ENCODE data around the gene SCAND1. TPM values are rescaled to one million over a fixed set of nuclear protein-coding genes. Genes with fewer than 3 reads are reported as not detected.

SCAND1 gene
- total and polyA plus RNA-seq, 9 of the 15 experiments (the other 6 are each of a cell fraction or from before 2014, with no cell fraction given), result 0.08 to 94.0 (median 5.8) TPM

GRCh38 chr20:35918021-35918420 lies 36.3 kb downstream of the SCAND1 start:
- ATAC-seq (no peak), DNase-seq (ENCODE audit: extremely low read depth in 1 of 4, low spot score in 3 of 4) (no peak), FAIRE-seq (no peak)
- CTCF ChIA-PET (ENCODE audit: low intra/inter-chr PET ratio), result no interaction called here
- H3K4me2 ChIP-seq (ENCODE audit: insufficient read depth, low read length), result no peak overlapping the region
- H3K9ac ChIP-seq (ENCODE audit: insufficient read depth in 1 of 2, low read depth in 2 of 2, low read length in 2 of 2), result no peak overlapping the region; a peak in 1 of 4 replicates
- no peaks in the 10 kb centered on the region for H3K9me3 ChIP-seq (replicated peaks; ENCODE audit: control insufficient read depth, insufficient read depth, low read depth, low read length)
- H3K9me1 ChIP-seq (ENCODE audit: control insufficient read depth, insufficient read depth, low read length), result no peaks in the 10 kb centered on the region
- 87% methylated on average over 1 of the region's 1 CpG for WGBS (ENCODE audit: insufficient coverage, low coverage, missing lambda C conversion rate)
- no peak overlapping the region for H3K4me3 ChIP-seq
- H3K27ac ChIP-seq (ENCODE audit: extremely low read depth, low read depth, low read length), result no peak overlapping the region
- in situ Hi-C loops (cut with MboI) (no loop called here), intact Hi-C loops (cut with micrococcal nuclease) (no loop called here)
- peaks cover 66% of the 10 kb centered on the region for H3K36me3 ChIP-seq (ENCODE audit: control insufficient read depth, insufficient read depth, low read length)
- no TSS peak for BruUV-seq (replicated peaks)
- no peaks in the 10 kb centered on the region for H3K27me3 ChIP-seq (ENCODE audit: control insufficient read depth in 2 of 2, insufficient read depth in 2 of 2, low read length in 2 of 2)
- POLR2A ChIA-PET, result interaction anchor here (0.6 kb wide), 1 partner anchor 138 kb away, joined by 3 read pairs; no protein-coding TSS in a partner anchor
- H3K4me1 ChIP-seq (replicated peaks in 1 of 2; ENCODE audit: control insufficient read depth in 2 of 2, insufficient read depth in 2 of 2, low read length in 2 of 2), result no peaks in the 10 kb centered on the region
- no peaks in the 10 kb centered on the region for H4K20me1 ChIP-seq (replicated peaks; ENCODE audit: control insufficient read depth, insufficient read depth, low read length)
- no peak for TF ChIP-seq RBM15 (IDR thresholded peaks at IDR 0.05; ENCODE audit: insufficient read depth, low read length)
- TF ChIP-seq MYNN (IDR thresholded peaks at IDR 0.05), result no peak
- no peak for TF ChIP-seq MYNN (CRISPR knock-in tag; IDR thresholded peaks at IDR 0.05)
- TF ChIP-seq GABPB2 (CRISPR knock-in tag; conservative IDR thresholded peaks at IDR 0.05), result no peak
- no peak for TF ChIP-seq DLX4 (CRISPR knock-in tag; IDR thresholded peaks at IDR 0.05)
- TF ChIP-seq ETV1 (tag; conservative IDR thresholded peaks at IDR 0.05; ENCODE audit: low read depth), result no peak
- TF ChIP-seq, protein P1, sequence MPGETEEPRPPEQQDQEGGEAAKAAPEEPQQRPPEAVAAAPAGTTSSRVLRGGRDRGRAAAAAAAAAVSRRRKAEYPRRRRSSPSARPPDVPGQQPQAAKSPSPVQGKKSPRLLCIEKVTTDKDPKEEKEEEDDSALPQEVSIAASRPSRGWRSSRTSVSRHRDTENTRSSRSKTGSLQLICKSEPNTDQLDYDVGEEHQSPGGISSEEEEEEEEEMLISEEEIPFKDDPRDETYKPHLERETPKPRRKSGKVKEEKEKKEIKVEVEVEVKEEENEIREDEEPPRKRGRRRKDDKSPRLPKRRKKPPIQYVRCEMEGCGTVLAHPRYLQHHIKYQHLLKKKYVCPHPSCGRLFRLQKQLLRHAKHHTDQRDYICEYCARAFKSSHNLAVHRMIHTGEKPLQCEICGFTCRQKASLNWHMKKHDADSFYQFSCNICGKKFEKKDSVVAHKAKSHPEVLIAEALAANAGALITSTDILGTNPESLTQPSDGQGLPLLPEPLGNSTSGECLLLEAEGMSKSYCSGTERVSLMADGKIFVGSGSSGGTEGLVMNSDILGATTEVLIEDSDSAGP (CRISPR knock-in tag; IDR thresholded peaks at IDR 0.05), result no peak
- no peak for TF ChIP-seq SLC30A9 (CRISPR knock-in tag; IDR thresholded peaks at IDR 0.05)
- H2AFZ ChIP-seq (ENCODE audit: low read depth, low read length), result no peak overlapping the region
- no peaks in the 10 kb centered on the region for H3K79me2 ChIP-seq (ENCODE audit: control insufficient read depth, insufficient read depth, low read length)

Measured in K562 (cell line).